ENCODE results near the gene UBE4A.
"Not testable (repeated sequence)": the region's sequence is repeated elsewhere in the genome, so short reads cannot be mapped to it uniquely, and the experiment has no call there.

The UBE4A gene

GRCh38 chr11:118398791-118399559 is 39.6 kb downstream of the UBE4A start:
- DNase-seq (ENCODE audit: low read depth in 4 of 4, low spot score in 1 of 4): peak in 1 of 4 experiments; percentile 19

DNA sequence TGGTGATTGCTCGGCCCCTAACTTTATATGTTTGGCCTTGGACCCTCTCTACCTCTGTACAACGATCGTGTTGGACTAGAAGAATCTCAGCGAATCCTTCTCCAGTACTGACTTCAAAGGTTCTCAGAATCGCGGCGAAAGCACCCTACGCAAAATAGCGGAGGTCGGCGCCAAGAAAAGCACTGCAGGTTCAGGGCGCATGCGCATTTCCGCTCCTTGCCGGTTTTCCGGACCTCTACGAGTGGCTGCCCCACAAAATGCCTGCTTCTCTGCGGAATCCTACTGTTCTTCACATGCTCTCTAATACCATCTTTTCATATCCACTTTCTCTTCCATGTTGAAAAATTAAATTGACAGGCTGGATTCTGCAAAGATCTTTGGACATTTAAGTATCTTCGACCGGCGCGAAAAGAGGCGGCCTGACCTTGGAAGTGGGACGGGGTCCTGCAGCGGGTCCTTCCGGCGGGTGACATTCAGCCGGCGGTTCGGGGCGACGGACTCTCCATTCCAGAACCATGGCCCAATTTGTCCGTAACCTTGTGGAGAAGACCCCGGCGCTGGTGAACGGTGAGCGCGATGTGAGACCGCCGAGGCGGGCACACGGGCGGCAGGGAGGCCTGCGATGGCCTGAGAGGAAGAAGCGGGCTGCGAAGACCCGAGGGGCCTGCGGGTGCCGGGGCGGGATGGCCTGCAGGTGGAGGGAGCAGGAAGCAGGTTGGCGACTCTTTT is 41.9 kb downstream of the UBE4A start, which contains the start of gene ATP5MG:
TSS of gene ATP5MG (plus strand) at position 456 of the 729 bp plus-strand sequence. CDS start at position 516, 60 bp downstream.
- DNase-seq (ENCODE audit: low read depth in 4 of 4, low spot score in 1 of 4): peak; percentile 82 to 90 (median 86)

DNA sequence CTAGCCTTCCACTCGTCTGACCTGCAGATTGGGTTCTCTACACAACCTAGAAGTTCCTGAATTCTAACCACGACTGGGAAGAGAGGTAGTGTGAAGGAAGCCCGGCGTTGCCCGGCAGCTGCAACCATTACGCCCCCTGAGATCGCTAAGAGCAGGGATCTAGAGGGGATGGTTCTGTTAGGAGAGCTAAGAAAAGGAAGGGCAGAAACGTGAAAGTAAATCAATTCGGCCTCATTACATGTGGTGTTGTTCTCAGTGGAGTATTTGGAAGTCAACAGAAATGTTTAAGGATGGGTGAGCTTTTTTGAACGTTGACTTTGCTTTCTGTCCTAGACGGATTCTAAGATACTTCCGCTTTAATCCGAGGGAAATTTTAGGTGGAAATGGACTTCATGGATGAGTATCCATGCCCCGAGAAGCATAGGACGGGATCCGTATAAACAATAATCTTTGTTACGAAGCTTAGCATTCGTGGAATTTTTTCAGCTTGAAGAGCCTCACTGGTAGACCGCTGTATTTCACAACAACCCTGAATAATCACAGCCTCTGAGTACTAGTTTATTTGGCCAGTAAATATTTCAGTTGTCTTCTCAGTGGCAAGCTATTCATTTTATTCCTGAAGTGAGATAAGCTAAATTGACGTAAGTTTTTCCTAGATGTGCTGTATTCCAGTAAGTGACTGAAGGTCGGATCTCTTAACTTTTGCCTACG is 42.6 kb downstream of the UBE4A start:
- no peak for DNase-seq (ENCODE audit: low read depth in 4 of 4, low spot score in 1 of 4)

- DNase-seq (ENCODE audit: low read depth in 4 of 4, low spot score in 1 of 4): not testable (repeated sequence)
These were observed 43.2 kb downstream of the UBE4A start for GRCh38 chr11:118402594-118402993.

GRCh38 chr11:118406599-118407166 is 47.3 kb downstream of the UBE4A start:
- no peak for DNase-seq (ENCODE audit: low read depth in 4 of 4, low spot score in 1 of 4)

GRCh38 chr11:118410055-118410745 is 50.8 kb downstream of the UBE4A start:
- DNase-seq (ENCODE audit: low read depth in 4 of 4, low spot score in 1 of 4): no peak

DNA sequence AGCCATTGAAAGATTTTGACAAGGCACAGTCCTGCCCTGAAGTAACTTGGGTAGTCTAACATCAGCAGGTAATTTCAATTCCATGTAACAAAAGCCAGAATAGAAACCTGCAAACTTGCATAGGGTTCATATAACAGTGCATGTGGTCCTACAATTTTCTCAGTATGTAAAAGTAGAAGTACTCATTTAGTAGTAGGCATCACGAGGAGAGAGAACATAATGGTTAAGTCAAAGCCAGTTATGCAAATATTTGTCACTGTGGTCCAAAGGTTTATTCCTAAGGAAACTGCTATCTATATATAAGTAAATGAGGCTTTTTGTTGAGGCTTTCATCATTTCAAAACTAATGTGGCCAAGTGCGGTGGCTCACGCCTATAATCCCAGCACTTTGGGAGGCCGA is 52.1 kb downstream of the UBE4A start:
- no peak for DNase-seq (ENCODE audit: low read depth in 4 of 4, low spot score in 1 of 4)

DNA sequence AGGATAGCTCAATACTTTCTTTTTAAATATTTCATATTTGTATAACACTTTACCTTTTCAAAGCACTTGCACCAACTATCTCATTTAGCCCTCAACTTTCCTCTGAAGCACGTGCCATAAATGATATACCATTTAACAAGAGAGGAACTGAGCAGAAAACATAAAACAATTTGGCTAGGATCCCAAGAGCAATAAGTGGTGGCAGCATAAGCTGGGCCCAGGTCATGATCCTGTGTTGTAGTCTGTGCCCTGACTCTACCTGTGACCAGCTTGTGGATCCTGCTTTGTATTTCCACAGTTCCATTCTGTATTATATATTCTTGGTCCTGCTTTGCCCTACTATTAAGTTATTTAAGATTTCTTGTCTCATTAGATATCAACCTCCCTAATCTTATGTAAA is 53.5 kb downstream of the UBE4A start:
- DNase-seq (ENCODE audit: low read depth in 4 of 4, low spot score in 1 of 4): no peak

DNA sequence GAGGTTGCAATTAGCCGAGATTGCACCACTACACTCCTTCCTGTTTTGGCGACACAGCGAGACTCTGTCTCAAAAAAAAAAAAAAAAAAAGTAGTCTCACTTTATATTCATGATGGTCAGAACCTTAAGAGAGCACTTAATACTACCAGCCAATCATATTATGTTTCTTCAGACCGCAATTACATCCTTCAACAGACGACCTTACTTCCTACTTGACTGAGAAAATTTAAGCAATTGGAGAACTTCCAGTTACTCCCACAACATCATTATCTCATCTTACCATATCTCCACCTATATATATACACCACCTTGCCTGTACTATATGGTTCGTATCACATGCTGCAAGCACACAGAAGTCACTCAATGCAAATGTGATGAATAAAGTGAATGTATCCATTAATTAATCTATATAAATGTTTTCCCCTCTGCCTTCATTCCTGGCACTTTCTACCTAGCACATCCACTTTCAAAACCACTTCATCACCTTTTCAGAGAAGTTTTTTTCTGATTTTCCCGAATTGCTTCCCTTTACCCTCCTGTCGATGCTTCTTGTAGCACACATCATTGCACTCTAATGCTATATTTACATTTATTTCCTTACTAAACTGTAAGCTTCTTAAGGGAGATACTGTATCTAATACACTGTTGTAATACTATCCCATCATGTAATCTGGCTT is 55.8 kb downstream of the UBE4A start:
- no peak for DNase-seq (ENCODE audit: low read depth in 4 of 4, low spot score in 1 of 4)

- no peak for DNase-seq (ENCODE audit: low read depth in 4 of 4, low spot score in 1 of 4)
These were observed 56.3 kb downstream of the UBE4A start for GRCh38 chr11:118415739-118416068.

- DNase-seq (ENCODE audit: low read depth in 4 of 4, low spot score in 1 of 4): not testable (repeated sequence)
These were observed 57.5 kb downstream of the UBE4A start for GRCh38 chr11:118416900-118417299.

DNA sequence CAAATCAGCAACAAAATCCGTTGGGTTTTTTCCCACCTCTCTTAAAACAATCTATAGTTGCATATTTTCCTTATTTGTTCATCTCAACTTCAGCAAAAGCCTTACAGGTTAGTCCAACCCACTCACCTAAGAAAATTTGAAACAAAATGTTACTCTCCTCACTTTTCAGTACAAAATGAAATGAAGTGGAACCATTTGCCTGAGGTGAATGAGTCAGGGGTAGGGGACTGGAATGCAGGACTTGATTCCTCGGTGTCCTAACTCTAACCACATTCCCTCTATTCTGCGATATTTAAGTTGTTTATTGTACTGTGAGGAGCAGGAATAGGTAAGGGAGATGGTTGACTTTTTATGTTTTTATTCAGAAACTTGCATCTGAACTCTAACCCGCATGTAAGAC is 58.4 kb downstream of the UBE4A start:
- DNase-seq (ENCODE audit: low read depth in 4 of 4, low spot score in 1 of 4): no peak

- no peak for DNase-seq (ENCODE audit: low read depth in 4 of 4, low spot score in 1 of 4)
These were observed 59.4 kb downstream of the UBE4A start for GRCh38 chr11:118418766-118419165.

GRCh38 chr11:118427707-118428106 is 68.3 kb downstream of the UBE4A start:
- DNase-seq (ENCODE audit: low read depth in 4 of 4, low spot score in 1 of 4): no peak

GRCh38 chr11:118430956-118431355 is 71.6 kb downstream of the UBE4A start:
- no peak for DNase-seq (ENCODE audit: low read depth in 4 of 4, low spot score in 1 of 4)

DNA sequence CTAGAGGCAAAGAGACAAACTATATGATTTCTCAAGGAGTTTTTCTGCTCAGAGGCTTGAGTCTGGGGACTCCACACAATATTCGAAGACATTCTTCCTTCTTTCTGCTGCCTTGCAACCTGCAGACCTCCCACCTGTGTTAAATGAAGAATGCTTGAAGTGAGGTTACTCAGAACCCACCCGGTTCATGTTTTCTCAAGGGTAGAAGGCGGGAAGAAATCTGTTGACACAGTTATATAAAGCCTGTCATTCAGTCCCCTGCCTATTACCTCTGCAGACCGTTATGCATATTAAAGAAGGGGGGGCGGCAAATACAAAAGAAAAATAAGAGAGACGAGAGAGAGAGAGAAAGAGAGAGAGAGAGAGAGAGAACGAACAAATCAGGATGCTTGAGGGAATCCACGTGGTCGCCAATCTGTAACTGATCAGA is 74.7 kb downstream of the UBE4A start:
- no peak for DNase-seq (ENCODE audit: low read depth in 4 of 4, low spot score in 1 of 4)

- DNase-seq (ENCODE audit: low read depth in 4 of 4, low spot score in 1 of 4): peak in 1 of 4 experiments; percentile 32
These were observed 75.3 kb downstream of the UBE4A start for GRCh38 chr11:118434553-118435289.

DNA sequence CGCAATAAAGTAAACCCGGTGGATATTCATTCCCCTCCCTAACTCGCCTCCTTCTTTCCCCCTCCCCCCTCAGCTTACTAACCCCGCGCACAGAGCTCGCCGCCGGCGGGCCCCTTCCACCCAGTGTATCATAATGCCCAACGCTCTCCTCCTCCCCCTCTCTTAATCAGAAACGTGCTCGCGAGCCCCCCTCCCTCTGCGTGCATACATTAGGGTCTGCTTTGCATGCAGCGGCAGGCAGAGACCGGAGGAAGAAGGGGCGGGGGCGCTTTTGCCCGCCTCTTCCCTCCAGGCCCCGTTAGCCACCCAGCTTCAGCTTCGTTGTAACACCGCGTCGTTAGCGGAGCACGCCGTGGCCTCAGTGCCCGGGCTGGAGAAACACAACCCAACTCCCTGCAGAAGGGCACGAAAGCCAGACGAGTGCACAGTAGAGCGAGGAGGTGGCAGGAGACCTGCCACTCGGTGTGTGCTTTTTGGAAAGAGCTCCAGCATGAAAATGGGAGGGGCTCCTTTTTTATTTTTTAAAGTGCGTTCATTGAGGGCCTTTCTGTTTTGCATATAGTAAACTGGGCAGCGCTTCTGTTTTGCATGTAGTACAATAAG is 76.0 kb downstream of the UBE4A start:
- DNase-seq (ENCODE audit: low read depth in 4 of 4, low spot score in 1 of 4): peak in 2 of 4 experiments; percentile 62 to 63

Data from stimulated activated CD4-positive, alpha-beta T cell treated with anti-CD3 and anti-CD28 coated beads, Interleukin-1b, Interleukin-23, amount 100 ng/mL, for 24 hours (primary cell).